ENCODE results near the gene RAB23.

GRCh38 chr6:57255451-57256169, 33.5 kb upstream of the RAB23 start:
- TF ChIP-seq POLR2A (IDR thresholded peaks at IDR 0.05), result no peak
- TF ChIP-seq CTCF (IDR thresholded peaks at IDR 0.05), result no peak
